Activated CD8-positive, alpha-beta T cell treated with anti-CD3 and anti-CD28 coated beads, Interleukin-2, amount 10 ng/mL, durations not matched to agents 7 days and 5 days (primary cell): ENCODE data around the gene DPH5. TPM values are rescaled to one million over a fixed set of nuclear protein-coding genes. Genes with fewer than 3 reads are reported as not detected.
"Not testable (repeated sequence)": the region's sequence is repeated elsewhere in the genome, so short reads cannot be mapped to it uniquely, and the experiment has no call there.

ENCODE experiments used
- ATAC-seq: fragments of 150-1000 bp; cut with Tn5 transposase; one replicate; pipeline ENCODE4 v1.10.0; 2021; ENCODE audit warnings: moderate library complexity
- CTCF ChIA-PET: fragments of 350-600 bp; sonication (Branson Sonifier 250); formaldehyde crosslinking; loops from one replicate; lab custom pipeline; 2021; ENCODE audit warnings: antibody characterized with exemption; lab: Charles Lee
- POLR2A ChIA-PET: fragments of 350-600 bp; sonication (Branson Sonifier 250); formaldehyde crosslinking; loops from one replicate; lab custom pipeline; 2021; ENCODE audit warnings: antibody characterized with exemption; lab: Charles Lee
- DNase-seq: peaks from one replicate; pipeline ENCODE4 v3.0.0-alpha.2; 2020
- H3K27ac Mint-ChIP-seq: one replicate; pipeline ENCODE4 v1.8.0; 2021; ENCODE audit warnings: mild to moderate bottlenecking, mixed read lengths
- H3K27me3 Mint-ChIP-seq: one replicate; pipeline ENCODE4 v1.8.0; 2021; ENCODE audit warnings: low read depth, mixed read lengths
- H3K36me3 Mint-ChIP-seq: one replicate; pipeline ENCODE4 v1.8.0; 2021; ENCODE audit warnings: low read depth, mixed read lengths
- H3K4me1 Mint-ChIP-seq: one replicate; pipeline ENCODE4 v1.8.0; 2021; ENCODE audit warnings: low read depth, mixed read lengths
- H3K4me3 Mint-ChIP-seq: one replicate; pipeline ENCODE4 v1.8.0; 2021; ENCODE audit warnings: mild to moderate bottlenecking, mixed read lengths
- H3K9me3 Mint-ChIP-seq: one replicate; pipeline ENCODE4 v1.8.0; 2022; ENCODE audit warnings: mixed read lengths; ENCODE audit not compliant: insufficient read depth
- total RNA-seq, 2 experiments: library from RNA; stranded (reverse); gene quantifications; one replicate each; pipeline ENCODE4 v1.2.3, GENCODE V29; 2021

The DPH5 gene
- total RNA-seq, 2 experiments from 2014 or later, result 37.8 to 41.7 TPM

DNA sequence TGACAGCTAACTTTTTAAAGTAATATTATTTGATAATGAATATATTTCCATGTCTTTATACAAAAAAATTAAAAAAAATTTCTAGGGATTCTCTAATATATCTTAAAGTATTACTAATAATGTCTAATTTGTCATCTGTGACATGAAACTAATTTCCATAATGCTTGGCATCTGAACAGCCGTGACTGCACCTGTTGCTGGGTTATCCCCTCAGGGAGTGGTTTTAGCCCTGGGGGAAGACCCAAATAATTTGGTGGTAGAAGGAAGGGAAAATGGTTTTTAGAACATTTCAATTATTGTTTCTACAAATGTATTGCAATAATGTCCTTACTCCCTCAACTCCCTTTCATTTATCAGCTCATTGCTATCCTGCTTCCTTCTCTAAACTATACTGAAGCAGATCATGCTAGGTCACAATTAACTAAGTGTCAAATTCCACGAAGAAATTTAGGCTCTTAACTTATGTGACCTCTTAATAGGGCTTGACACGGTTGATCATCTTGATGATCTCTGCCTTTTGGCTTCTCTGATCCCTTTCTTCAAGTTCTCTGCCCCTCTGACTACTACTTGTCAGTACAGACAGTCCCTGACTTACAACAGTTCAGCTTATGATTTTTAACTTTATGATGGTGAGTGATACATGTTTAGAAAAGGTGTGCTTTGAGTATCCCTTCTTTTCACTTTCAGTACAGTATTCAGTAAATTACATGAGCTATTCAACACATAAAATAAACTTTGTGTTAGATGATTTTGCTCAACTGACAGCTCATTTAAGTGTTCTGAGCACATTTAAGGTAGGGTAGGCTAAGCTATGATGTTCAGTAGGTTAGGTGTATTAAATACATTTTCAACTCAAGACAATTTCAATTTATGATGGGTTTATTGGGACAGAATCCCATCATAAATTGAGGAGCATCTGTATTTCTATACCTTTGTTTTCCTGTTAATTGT is 26.4 kb upstream of the DPH5 start:
- H3K27ac Mint-ChIP-seq, result no peak overlapping the region
- peaks cover 12% of the 10 kb centered on the region for H3K4me1 Mint-ChIP-seq
- ChIA-PET CTCF (interaction anchor here (0.7 to 1.3 kb wide), 5 partner anchors 12 to 96 kb away, joined by 3 to 4 read pairs (median 3); no protein-coding TSS in a partner anchor), POLR2A (interaction anchor here (0.7 kb wide), 1 partner anchor 87 kb away, joined by 3 read pairs; no protein-coding TSS in a partner anchor)
- H3K9me3 Mint-ChIP-seq, result no peaks in the 10 kb centered on the region
- no peak for ATAC-seq
- H3K27me3 Mint-ChIP-seq, result no peaks in the 10 kb centered on the region
- peaks cover 30% of the 10 kb centered on the region for H3K36me3 Mint-ChIP-seq
- no peak for DNase-seq
- no peak overlapping the region for H3K4me3 Mint-ChIP-seq

DNA sequence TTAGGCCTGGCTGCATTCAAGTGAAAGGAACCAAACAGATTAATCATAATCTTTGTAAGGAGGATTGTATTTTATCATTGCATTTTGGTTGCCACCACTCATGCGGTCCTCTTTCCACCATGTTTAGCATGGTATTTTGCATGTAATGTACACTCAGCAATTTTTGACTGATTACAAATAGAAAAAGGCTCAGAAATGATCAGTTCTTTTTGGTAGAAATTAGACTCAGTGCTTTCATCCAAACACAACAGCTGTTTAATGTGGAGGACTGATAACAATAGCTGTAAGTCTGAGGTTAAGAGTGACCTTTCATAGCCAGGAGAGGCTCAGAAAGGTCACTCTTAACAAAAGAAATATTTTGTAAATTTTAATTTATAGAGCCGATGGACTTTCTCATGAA is 25.3 kb upstream of the DPH5 start:
- peaks cover 36% of the 10 kb centered on the region for H3K36me3 Mint-ChIP-seq
- ChIA-PET CTCF (interaction anchor here (1.3 kb wide), 1 partner anchor 15 kb away, joined by 3 read pairs; no protein-coding TSS in a partner anchor), POLR2A (no interaction called here)
- H3K27me3 Mint-ChIP-seq, result no peaks in the 10 kb centered on the region
- DNase-seq (no peak), ATAC-seq (no peak)
- H3K4me1 Mint-ChIP-seq, result peaks cover 9% of the 10 kb centered on the region
- no peak overlapping the region for H3K4me3 Mint-ChIP-seq
- H3K27ac Mint-ChIP-seq, result no peak overlapping the region
- no peaks in the 10 kb centered on the region for H3K9me3 Mint-ChIP-seq

DNA sequence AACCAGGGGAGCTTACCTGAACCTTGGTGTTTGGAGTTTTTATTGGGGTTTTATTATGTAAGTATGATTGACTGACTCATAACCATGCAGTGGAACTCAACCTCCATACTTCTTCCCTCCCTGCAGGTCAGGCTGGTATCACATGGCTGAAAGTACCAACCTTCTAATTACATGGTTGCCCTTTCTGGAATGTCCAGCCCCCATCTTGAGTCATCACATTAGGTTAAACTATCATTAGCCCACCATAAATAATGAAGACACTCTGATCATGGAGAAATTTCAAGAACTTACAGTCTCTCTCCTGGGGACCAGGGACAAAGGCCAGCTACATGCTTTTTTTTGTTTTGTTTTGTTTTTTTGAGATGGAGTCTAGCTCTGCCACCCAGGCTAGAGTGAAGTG is 19.2 kb upstream of the DPH5 start:
- no peaks in the 10 kb centered on the region for H3K4me1 Mint-ChIP-seq
- no peak for DNase-seq
- H3K27ac Mint-ChIP-seq, result no peak overlapping the region
- ChIA-PET POLR2A (no interaction called here), CTCF (interaction anchor here (1.1 to 1.8 kb wide), 3 partner anchors 29 to 244 kb away, joined by 3 to 5 read pairs (median 3); no protein-coding TSS in a partner anchor)
- no peaks in the 10 kb centered on the region for H3K27me3 Mint-ChIP-seq
- no peak overlapping the region for H3K4me3 Mint-ChIP-seq
- no peak for ATAC-seq
- H3K9me3 Mint-ChIP-seq, result peaks cover 10% of the 10 kb centered on the region
- peaks cover 33% of the 10 kb centered on the region for H3K36me3 Mint-ChIP-seq

DNA sequence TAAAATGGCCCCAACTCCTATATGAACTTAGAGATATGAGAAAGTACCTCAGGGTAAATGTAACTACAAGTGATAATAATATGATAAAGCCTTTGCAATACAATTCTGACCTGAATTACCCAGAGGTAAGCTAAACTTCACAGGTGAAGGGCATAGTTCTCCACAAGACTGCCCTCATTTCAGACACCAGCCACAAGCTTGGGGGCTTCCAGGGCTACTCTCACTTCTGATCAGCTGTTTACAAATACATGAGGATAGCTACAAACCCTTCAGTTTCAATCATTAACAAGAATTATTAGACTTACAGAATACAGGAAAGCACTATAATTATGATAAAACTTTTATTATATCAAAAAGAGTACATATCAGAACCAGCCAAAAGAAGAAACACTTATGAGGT is 18.7 kb upstream of the DPH5 start:
- CTCF ChIA-PET, result interaction anchor here (1.1 to 1.8 kb wide), 3 partner anchors 30 to 244 kb away, joined by 3 to 5 read pairs (median 3); no protein-coding TSS in a partner anchor
- POLR2A ChIA-PET, result no interaction called here
- no peak overlapping the region for H3K27ac Mint-ChIP-seq
- peaks cover 15% of the 10 kb centered on the region for H3K9me3 Mint-ChIP-seq
- DNase-seq (no peak), ATAC-seq (no peak)
- no peaks in the 10 kb centered on the region for H3K4me1 Mint-ChIP-seq
- H3K27me3 Mint-ChIP-seq, result no peaks in the 10 kb centered on the region
- peaks cover 33% of the 10 kb centered on the region for H3K36me3 Mint-ChIP-seq
- no peak overlapping the region for H3K4me3 Mint-ChIP-seq

DNA sequence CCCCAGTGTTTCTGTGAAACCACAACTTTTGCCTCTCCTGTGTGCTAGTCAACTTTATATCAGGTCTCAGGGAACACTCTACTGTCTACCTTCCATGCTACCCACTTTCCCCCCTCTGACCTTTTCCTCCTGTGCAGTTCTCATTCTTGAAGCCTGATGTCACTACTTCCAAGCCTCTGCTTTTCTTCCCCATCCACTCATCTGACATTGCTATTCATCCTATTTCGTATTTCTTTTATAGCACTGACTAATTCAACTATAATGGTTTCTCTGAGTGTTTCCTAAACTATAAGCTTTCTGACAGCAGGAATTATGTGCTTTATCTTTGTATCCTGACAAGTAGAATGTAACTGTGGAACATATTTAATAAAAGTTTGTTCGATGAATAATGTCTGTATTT is 18.2 kb upstream of the DPH5 start:
- Mint-ChIP-seq H3K4me1 (no peaks in the 10 kb centered on the region), H3K27ac (no peak overlapping the region), H3K27me3 (no peaks in the 10 kb centered on the region), H3K9me3 (peaks cover 19% of the 10 kb centered on the region), H3K4me3 (no peak overlapping the region), H3K36me3 (peaks cover 33% of the 10 kb centered on the region)
- ChIA-PET CTCF (interaction anchor here (1.5 to 1.8 kb wide), 2 partner anchors 125 to 245 kb away, joined by 3 to 5 read pairs; no protein-coding TSS in a partner anchor), POLR2A (no interaction called here)
- DNase-seq (no peak), ATAC-seq (no peak)

DNA sequence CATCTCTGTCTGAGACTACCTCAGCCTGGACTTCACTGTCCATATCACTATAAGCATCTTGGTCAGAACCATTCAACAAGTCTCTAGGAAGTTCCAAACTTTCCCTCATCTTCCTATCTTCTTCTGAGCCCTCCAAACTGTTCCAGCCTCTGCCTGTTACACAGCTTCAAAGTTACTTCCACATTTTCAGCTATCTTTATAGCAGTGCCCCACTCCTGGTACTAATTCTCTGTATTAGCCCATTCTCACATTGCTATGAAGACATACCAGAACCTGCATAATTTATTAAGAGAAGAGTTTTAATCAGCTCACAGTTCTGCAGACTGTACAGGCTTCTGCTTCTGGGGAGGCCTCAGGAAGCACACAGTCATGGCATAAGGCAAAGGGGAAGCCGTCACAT is 15.7 kb upstream of the DPH5 start:
- Mint-ChIP-seq H3K27me3 (no peaks in the 10 kb centered on the region), H3K4me3 (no peak overlapping the region), H3K27ac (no peak overlapping the region), H3K4me1 (peaks cover under 1% of the 10 kb centered on the region), H3K9me3 (peaks cover 26% of the 10 kb centered on the region), H3K36me3 (peaks cover 40% of the 10 kb centered on the region)
- POLR2A ChIA-PET, result no interaction called here
- DNase-seq, result no peak
- ATAC-seq, result no peak
- CTCF ChIA-PET, result no interaction called here

DNA sequence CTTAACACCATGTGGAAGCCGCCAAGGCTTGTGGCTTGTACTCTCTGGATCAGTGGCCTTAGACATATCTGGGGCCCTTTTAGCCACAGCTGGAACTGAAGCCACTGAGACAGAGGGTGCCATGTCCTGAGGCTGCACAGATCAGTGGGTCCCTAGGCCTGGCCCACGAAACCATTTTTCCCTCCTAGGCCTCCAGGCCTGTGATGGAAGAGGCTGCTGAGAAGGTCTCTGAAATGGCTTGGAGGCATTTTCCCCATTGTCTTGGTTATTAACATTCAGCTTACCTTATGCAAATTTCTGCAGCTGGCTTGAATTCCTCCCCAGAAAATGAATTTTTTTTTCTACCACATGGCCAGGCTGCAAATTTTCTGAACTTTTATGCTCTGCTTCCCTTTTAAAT is 15.1 kb upstream of the DPH5 start:
- POLR2A ChIA-PET, result no interaction called here
- Mint-ChIP-seq H3K9me3 (peaks cover 26% of the 10 kb centered on the region), H3K27me3 (no peaks in the 10 kb centered on the region), H3K36me3 (peaks cover 38% of the 10 kb centered on the region), H3K4me3 (no peak overlapping the region), H3K27ac (no peak overlapping the region), H3K4me1 (peaks cover 3% of the 10 kb centered on the region)
- DNase-seq (no peak), ATAC-seq (no peak)
- CTCF ChIA-PET, result no interaction called here

DNA sequence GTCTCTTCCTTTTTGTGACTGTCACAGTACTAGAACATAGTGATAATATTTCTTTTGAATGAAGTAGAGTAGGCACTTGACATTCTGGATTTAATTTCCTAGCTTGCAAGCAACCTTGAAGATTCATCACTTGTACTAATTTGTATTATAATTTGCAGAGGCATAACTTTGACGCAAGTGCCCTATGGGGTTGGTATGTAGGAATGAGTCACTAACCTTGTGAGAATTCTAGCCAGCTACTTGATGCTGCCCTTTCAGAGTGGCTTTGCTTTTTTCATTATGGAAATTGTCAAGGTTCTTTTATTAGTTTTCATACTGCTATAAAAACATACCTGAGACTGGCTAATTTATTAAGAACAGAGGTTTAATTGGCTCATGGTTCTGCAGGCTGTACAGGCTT is 13.7 kb upstream of the DPH5 start:
- H3K4me1 Mint-ChIP-seq, result peaks cover 5% of the 10 kb centered on the region
- DNase-seq (no peak), ATAC-seq (no peak)
- ChIA-PET CTCF (interaction anchor here (1.2 kb wide), 1 partner anchor 8 kb away, joined by 3 read pairs; no protein-coding TSS in a partner anchor), POLR2A (no interaction called here)
- H3K27ac Mint-ChIP-seq, result no peak overlapping the region
- H3K27me3 Mint-ChIP-seq, result no peaks in the 10 kb centered on the region
- H3K9me3 Mint-ChIP-seq, result peaks cover 26% of the 10 kb centered on the region
- peaks cover 30% of the 10 kb centered on the region for H3K36me3 Mint-ChIP-seq
- H3K4me3 Mint-ChIP-seq, result no peak overlapping the region

DNA sequence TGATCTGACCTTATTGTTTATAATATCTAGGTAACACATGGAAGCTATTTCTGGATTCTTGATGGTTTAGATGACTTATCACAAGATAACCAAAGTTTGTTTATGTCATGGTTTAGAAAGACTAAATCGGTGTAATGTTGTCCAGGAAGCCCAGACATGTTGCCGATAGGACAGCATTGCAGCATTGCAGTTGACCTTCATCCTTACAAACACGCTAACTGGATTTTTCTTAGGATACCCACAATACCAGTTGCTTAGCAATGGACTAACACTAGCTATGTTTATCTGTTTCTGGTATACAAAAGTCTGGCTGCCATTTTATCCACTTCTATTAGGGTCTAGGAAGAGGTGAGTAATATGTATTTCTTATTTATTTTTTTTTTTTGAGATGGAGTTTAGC is 11.7 kb upstream of the DPH5 start:
- no peaks in the 10 kb centered on the region for H3K27me3 Mint-ChIP-seq
- peaks cover 38% of the 10 kb centered on the region for H3K36me3 Mint-ChIP-seq

DNA sequence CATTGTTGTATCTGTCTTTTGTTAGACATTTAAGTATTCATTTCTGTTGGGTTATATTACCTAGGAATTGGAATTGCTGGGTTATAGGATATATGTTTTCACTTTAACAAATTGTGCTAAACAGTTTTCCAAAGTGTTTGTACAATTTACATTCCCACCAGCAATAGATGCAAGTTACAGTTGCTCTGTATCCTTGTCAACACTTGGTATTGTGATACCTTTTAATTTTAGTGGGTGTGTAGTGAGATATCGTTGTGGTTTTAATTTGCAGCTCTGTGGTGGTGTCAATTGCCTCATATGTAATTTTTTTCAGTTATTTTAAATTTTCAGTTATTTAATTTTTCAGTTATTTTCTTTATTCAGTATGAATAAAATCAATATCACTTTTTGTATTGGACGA is 7.4 kb upstream of the DPH5 start:
- H3K4me3 Mint-ChIP-seq, result no peak overlapping the region
- no peak overlapping the region for H3K27ac Mint-ChIP-seq
- H3K27me3 Mint-ChIP-seq, result no peaks in the 10 kb centered on the region
- ChIA-PET CTCF (interaction anchor here (0.6 kb wide), 1 partner anchor 147 kb away, joined by 3 read pairs; no protein-coding TSS in a partner anchor), POLR2A (no interaction called here)
- no peak for DNase-seq
- H3K36me3 Mint-ChIP-seq, result peaks cover 58% of the 10 kb centered on the region
- no peak for ATAC-seq
- no peaks in the 10 kb centered on the region for H3K9me3 Mint-ChIP-seq
- peaks cover 27% of the 10 kb centered on the region for H3K4me1 Mint-ChIP-seq

More for the DNA sequence above, 11.7 kb upstream of the DPH5 start:
- Mint-ChIP-seq H3K4me3 (no peak overlapping the region), H3K9me3 (peaks cover 26% of the 10 kb centered on the region), H3K4me1 (peaks cover 5% of the 10 kb centered on the region), H3K27ac (no peak overlapping the region)
- ChIA-PET POLR2A (no interaction called here), CTCF (interaction anchor here (1.2 kb wide), 1 partner anchor 11 kb away, joined by 4 read pairs; the partner anchor contains the start of gene DPH5)
- ATAC-seq, result no peak
- DNase-seq, result no peak

DNA sequence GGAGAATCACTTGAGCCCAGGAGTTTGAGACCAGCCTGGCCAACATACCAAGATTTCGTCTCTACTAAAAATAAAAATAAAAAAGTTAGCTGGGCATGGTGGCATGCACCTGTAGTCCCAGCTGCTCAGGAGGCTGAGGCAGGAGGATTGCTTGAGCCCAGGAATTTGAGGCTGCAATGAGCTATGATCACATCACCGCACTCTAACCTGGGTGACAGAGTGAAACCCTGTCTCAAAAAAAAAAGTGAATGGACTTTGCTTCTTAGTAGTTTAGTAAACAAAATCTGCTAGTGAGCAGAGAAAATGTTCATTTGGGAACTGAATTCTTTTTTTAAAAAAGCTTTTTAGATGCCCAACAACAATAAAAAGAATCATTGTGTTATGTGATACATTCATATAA is 6.5 kb upstream of the DPH5 start:
- H3K36me3 Mint-ChIP-seq, result peaks cover 58% of the 10 kb centered on the region
- CTCF ChIA-PET, result not testable (repeated sequence)

DNA sequence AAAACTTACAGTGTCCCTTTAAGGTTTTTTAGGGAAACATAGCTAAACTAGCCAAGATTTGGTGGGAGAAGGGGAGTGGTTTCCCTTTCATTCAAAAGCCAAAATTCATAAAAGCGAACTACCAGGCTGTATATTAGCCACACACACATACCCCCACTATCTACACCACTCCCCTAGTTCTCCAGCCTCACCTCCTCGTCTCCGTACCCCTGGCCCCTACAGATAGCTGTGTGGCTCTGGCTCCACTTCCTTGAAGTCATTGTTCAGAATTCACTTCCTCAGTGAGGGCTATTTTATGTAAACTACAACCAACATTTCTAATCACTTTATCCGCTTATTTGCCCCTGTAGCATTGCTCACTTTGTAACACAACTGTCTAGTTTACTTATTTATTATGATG is 5.3 kb upstream of the DPH5 start:
- CTCF ChIA-PET, result interaction anchor here (1.1 to 2.2 kb wide), 4 partner anchors 9 to 258 kb away, joined by 3 to 6 read pairs (median 3); no protein-coding TSS in a partner anchor
- POLR2A ChIA-PET, result no interaction called here
- H3K4me3 Mint-ChIP-seq, result no peak overlapping the region
- peaks cover 59% of the 10 kb centered on the region for H3K36me3 Mint-ChIP-seq
- no peak overlapping the region for H3K27ac Mint-ChIP-seq
- H3K4me1 Mint-ChIP-seq, result peaks cover 42% of the 10 kb centered on the region
- no peaks in the 10 kb centered on the region for H3K9me3 Mint-ChIP-seq
- ATAC-seq, result no peak
- no peaks in the 10 kb centered on the region for H3K27me3 Mint-ChIP-seq
- no peak for DNase-seq

More for the DNA sequence above, 6.5 kb upstream of the DPH5 start:
- H3K9me3 Mint-ChIP-seq, ATAC-seq, H3K4me3 Mint-ChIP-seq, H3K27ac Mint-ChIP-seq, DNase-seq, POLR2A ChIA-PET, H3K27me3 Mint-ChIP-seq: not testable (repeated sequence)
- peaks cover 36% of the 10 kb centered on the region for H3K4me1 Mint-ChIP-seq
